GM12878 (cell line): Measurements from ENCODE around the gene PLP2. TPM values are rescaled to one million over a fixed set of nuclear protein-coding genes. Genes with fewer than 3 reads are reported as not detected.

Experiments used
- ATAC-seq: fragments of 200-7000 bp; cut with Tn5 transposase; 3 replicates; pipeline ENCODE4 v1.9.1; 2020; ENCODE audit warnings: mild to moderate bottlenecking, moderate library complexity
- BruUV-seq: library from RNA; stranded (reverse); fragments of 400-500 nt; replicated peaks from 2 replicates; lab custom pipeline; 2021; lab: Mats Ljungman, UMichigan
- CTCF ChIA-PET: fragments of 300-600 bp; sonication (Branson Sonifier 250); formaldehyde crosslinking; extraction: SDS; loops from one replicate; lab custom pipeline; 2021; ENCODE audit warnings: inconsistent platforms; lab: Yijun Ruan, JAX
- POLR2A ChIA-PET: fragments of 350-600 bp; formaldehyde crosslinking; extraction: SDS; loops from one replicate; lab custom pipeline; 2021; ENCODE audit warnings: inconsistent platforms; lab: Charles Lee
- RAD21 ChIA-PET: fragments of 300-600 bp; sonication (Branson Sonifier 250); formaldehyde crosslinking; loops from one replicate; lab custom pipeline; 2023; ENCODE audit warnings: antibody characterized with exemption; ENCODE audit not compliant: unreplicated experiment; lab: Charles Lee
- SMC1A ChIA-PET: fragments of 300-600 bp; sonication (Branson Sonifier 250); formaldehyde crosslinking; loops from one replicate; lab custom pipeline; 2023; ENCODE audit not compliant: unreplicated experiment, uncharacterized antibody; lab: Charles Lee
- DNase-seq: peaks from one replicate; pipeline ENCODE4 v3.0.0-alpha.2; 2011; ENCODE audit warnings: low read depth, low spot score
- FAIRE-seq: peaks from 3 replicates; lab custom pipeline; 2011; peaks lifted over from hg19 to GRCh38; lab: Jason Lieb, UNC
- H2AFZ ChIP-seq: 2 replicates; pipeline ENCODE4 v1.6.0; 2011; ENCODE audit warnings: low read depth, low read length, control low read depth; ENCODE audit not compliant: control insufficient read depth
- H3K27ac ChIP-seq: 2 replicates; pipeline ENCODE4 v1.5.1; 2011; ENCODE audit warnings: control low read depth; ENCODE audit not compliant: control insufficient read depth, insufficient read depth
- H3K27me3 ChIP-seq, 2 experiments: replicated peaks in 1 of 2; 2 replicates each; pipeline versions ENCODE4 v1.6.0 to v1.6.1; 2011; ENCODE audit warnings: low read length in 1 of 2; ENCODE audit not compliant: control insufficient read depth in 2 of 2, insufficient read depth in 2 of 2
- H3K36me3 ChIP-seq, 2 experiments: 2 replicates each; pipeline ENCODE4 v1.5.1; 2011; ENCODE audit warnings: low read length in 1 of 2; ENCODE audit not compliant: control insufficient read depth in 2 of 2, insufficient read depth in 2 of 2
- H3K4me1 ChIP-seq: 2 replicates; pipeline ENCODE4 v1.6.1; 2011; ENCODE audit warnings: mild to moderate bottlenecking, low read length, moderate library complexity, mixed read lengths; ENCODE audit not compliant: control insufficient read depth, insufficient read depth
- H3K4me2 ChIP-seq: 2 replicates; pipeline ENCODE4 v1.6.0; 2011; ENCODE audit warnings: control low read depth; ENCODE audit not compliant: control insufficient read depth, insufficient read depth
- H3K4me3 ChIP-seq: fragments of 200-600 bp; sonication (generic); 2 replicates; pipeline ENCODE4 v1.5.1; 2016
- H3K79me2 ChIP-seq: 2 replicates; pipeline ENCODE4 v1.6.0; 2011; ENCODE audit warnings: low read length; ENCODE audit not compliant: control insufficient read depth, insufficient read depth
- H3K9ac ChIP-seq: 2 replicates; pipeline ENCODE4 v1.8.0; 2011; ENCODE audit warnings: low read length, control low read depth, mixed read lengths; ENCODE audit not compliant: control insufficient read depth, insufficient read depth
- H3K9me3 ChIP-seq: replicated peaks from 3 replicates; pipeline ENCODE4 v1.5.1; 2011; ENCODE audit warnings: mild to moderate bottlenecking, low read length; ENCODE audit not compliant: control insufficient read depth, insufficient read depth
- H4K20me1 ChIP-seq: 2 replicates; pipeline ENCODE4 v1.6.0; 2011; ENCODE audit not compliant: control insufficient read depth, insufficient read depth
- CBX5 ChIP-seq: sonication (generic); IDR thresholded peaks from 2 replicates; pipeline ENCODE4 v1.6.1; 2016; ENCODE audit warnings: low read depth, moderate library complexity, mild to moderate bottlenecking, inconsistent platforms
- CHD2 ChIP-seq: IDR thresholded peaks from 2 replicates; pipeline ENCODE4 v1.6.1; 2011; ENCODE audit warnings: low read depth, low read length, improper control_type of control experiment, borderline replicate concordance
- EP300 ChIP-seq, 2 experiments: fragments of 150-350 bp in 1 of 2; IDR thresholded peaks; 2 replicates each; pipeline ENCODE4 v1.6.1; 2011 to 2012; ENCODE audit warnings: low read depth in 2 of 2, low read length in 2 of 2, borderline replicate concordance in 1 of 2, improper control_type of control experiment in 1 of 2, inconsistent platforms in 1 of 2; ENCODE audit not compliant: control insufficient read depth in 1 of 2
- ETV6 ChIP-seq, 2 experiments: fragments of 450-650 bp in 1 of 2; IDR thresholded peaks in 1 of 2; conservative IDR thresholded peaks in 1 of 2; 2 replicates each; pipeline ENCODE4 v1.6.1; 2014; ENCODE audit warnings: antibody characterized with exemption in 1 of 2, borderline replicate concordance in 1 of 2, low read depth in 1 of 2, mild to moderate bottlenecking in 1 of 2, moderate library complexity in 1 of 2
- HCFC1 ChIP-seq: fragments of 150-350 bp; IDR thresholded peaks from 2 replicates; pipeline ENCODE4 v1.6.1; 2014; ENCODE audit warnings: low read length
- IKZF2 ChIP-seq, 2 experiments: fragments of 450-650 bp; IDR thresholded peaks; 2 replicates each; pipeline ENCODE4 v1.6.1; 2017; ENCODE audit warnings: mild to moderate bottlenecking in 2 of 2, moderate library complexity in 2 of 2
- JUND ChIP-seq: IDR thresholded peaks from 2 replicates; pipeline ENCODE4 v1.6.1; 2012; ENCODE audit warnings: low read depth, mild to moderate bottlenecking, low read length, improper control_type of control experiment, moderate library complexity
- MTA3 ChIP-seq: IDR thresholded peaks from 2 replicates; pipeline ENCODE4 v1.6.1; 2012; ENCODE audit warnings: low read length, inconsistent platforms, borderline replicate concordance
- NR2C1 ChIP-seq: fragments of 450-650 bp; IDR thresholded peaks from 2 replicates; pipeline ENCODE4 v1.6.1; 2017; ENCODE audit warnings: antibody characterized with exemption, mild to moderate bottlenecking, moderate library complexity
- NR2F1 ChIP-seq: fragments of 450-650 bp; conservative IDR thresholded peaks from 2 replicates; pipeline ENCODE4 v1.6.1; 2017; ENCODE audit warnings: mild to moderate bottlenecking
- SIN3A ChIP-seq: IDR thresholded peaks from 2 replicates; pipeline ENCODE4 v1.6.1; 2012; ENCODE audit warnings: low read depth, low read length, improper control_type of control experiment
- TARDBP ChIP-seq: IDR thresholded peaks from 2 replicates; pipeline ENCODE4 v1.6.1; 2016; ENCODE audit warnings: borderline replicate concordance
- ZNF24 ChIP-seq: fragments of 450-650 bp; IDR thresholded peaks from 2 replicates; pipeline ENCODE4 v1.6.1; 2017; ENCODE audit warnings: antibody characterized with exemption, mild to moderate bottlenecking
- WGBS: methylation state at CpG from one replicate; pipeline ENCODE4 v1.1.6; 2016; ENCODE audit warnings: low lambda C conversion rate; ENCODE audit not compliant: insufficient replicate concordance, insufficient coverage; ENCODE audit errors: missing lambda C conversion rate; 5-methylcytosine and 5-hydroxymethylcytosine counted together
- in situ Hi-C: fragments of 300-500 bp; cut with MboI; formaldehyde crosslinking; loops from 9 replicates; pipeline ENCODE4 v1.14.3; 2018; ENCODE audit warnings: mixed read lengths
- intact Hi-C: fragments of 100-400 bp; cut with micrococcal nuclease; formaldehyde crosslinking; loops from one replicate; pipeline ENCODE4 v1.14.2; 2022; ENCODE audit not compliant: unreplicated experiment
- polyA plus RNA-seq, 11 experiments: library from polyadenylated mRNA; depleted of rRNA in 4 of 11; unstranded in 6 of 11; stranded (reverse) in 5 of 11; fragments of >200 nt; fragmentation: Nextera tagmentation in 4 of 11; fragmentation: Illumina TruSeq in 1 of 11; extraction: Ambion mirVana in 4 of 11; extraction: Trizol in 1 of 11; gene quantifications; 1 replicate in 1 of 11; 2 replicates in 10 of 11; pipeline versions ENCODE4 v1.2.1 to v1.2.3, GENCODE V29; 2011 to 2016; ENCODE audit warnings: inconsistent platforms in 2 of 11, missing spikeins in 2 of 11, low read depth in 1 of 11
- total RNA-seq, 4 experiments: library from RNA; depleted of rRNA in 3 of 4; stranded (reverse); fragments of >200 nt in 3 of 4; fragmentation: Illumina TruSeq in 1 of 4; extraction: Trizol in 1 of 4; gene quantifications; 2 replicates each; pipeline versions ENCODE4 v1.2.1 to v1.2.3, GENCODE V29; 2013 to 2021
- TF ChIP-seq, protein P1 (sequence below): fragments of 450-650 bp; formaldehyde crosslinking; IDR thresholded peaks from 2 replicates; pipeline ENCODE4 v1.5.0; 2022; ENCODE audit warnings: mild to moderate bottlenecking, missing genetic modification characterization
- TF ChIP-seq, protein P2 (sequence below): fragments of 450-650 bp; IDR thresholded peaks from 2 replicates; pipeline ENCODE4 v1.6.1; 2017; ENCODE audit warnings: borderline replicate concordance
- TF ChIP-seq, protein P3 (sequence below): fragments of 450-650 bp; IDR thresholded peaks from 2 replicates; pipeline ENCODE4 v1.6.1; 2014; ENCODE audit warnings: mild to moderate bottlenecking

The PLP2 gene
- total and polyA plus RNA-seq, 10 of the 15 experiments (the other 5 are each of a cell fraction or from before 2014, with no cell fraction given) = 56.6 to 177 (median 99.3) TPM

DNA sequence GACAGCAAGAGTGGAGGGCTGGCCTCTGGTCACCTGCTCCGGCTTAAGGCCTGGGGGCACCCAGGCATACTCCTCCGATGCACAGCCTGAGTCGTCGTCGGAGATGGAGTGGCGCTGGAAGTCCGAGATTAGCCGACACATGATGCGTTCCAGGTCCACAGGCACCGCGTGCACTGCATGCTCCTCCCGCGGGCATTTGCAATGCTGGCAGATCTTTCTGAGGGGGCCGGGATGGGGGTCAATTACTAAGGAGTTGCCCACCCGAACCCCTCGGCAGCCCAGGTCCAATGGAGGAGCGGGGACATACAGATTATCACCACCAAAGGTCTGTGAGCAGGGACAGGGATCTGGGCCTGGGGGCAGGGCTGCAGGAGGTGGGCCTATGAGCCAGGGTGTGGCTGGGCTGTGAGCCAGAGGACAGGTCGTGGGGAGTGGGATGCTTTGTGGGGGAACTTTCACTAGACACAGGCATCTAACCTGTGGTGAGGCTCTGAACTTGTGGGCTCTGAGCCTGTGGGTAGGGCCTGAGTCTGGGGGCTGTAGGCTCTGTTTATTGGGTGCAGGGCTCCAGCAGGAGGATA is 12.1 kb downstream of the PLP2 start:
- 0 out of 2 replicates have a peak overlapping the region, but pooled peaks have one; percentile 80 for H3K4me3 ChIP-seq
- peaks cover 0 to 3% of the 10 kb centered on the region in 2 experiments; a peak in 2 of 4 replicates for H3K36me3 ChIP-seq
- intact Hi-C loops = no loop called here
- no peaks in the 10 kb centered on the region; the same call in 1 of the 2 replicates for H3K4me1 ChIP-seq
- ChIA-PET SMC1A (interaction anchor here (0.9 to 2.1 kb wide), 2 partner anchors 17 to 19 kb away, joined by 3 to 5 read pairs; no protein-coding TSS in a partner anchor), RAD21 (interaction anchor here (1.2 to 2.1 kb wide), 4 partner anchors 12 to 85 kb away, joined by 3 to 10 read pairs (median 4); partner anchors contain the start of gene PLP2), POLR2A (interaction anchor here (0.5 to 3.0 kb wide), 5 partner anchors 13 to 103 kb away, joined by 3 to 21 read pairs (median 4); partner anchors contain the start of gene PLP2), CTCF (interaction anchor here (0.9 to 2.5 kb wide), 5 partner anchors 9 to 30 kb away, joined by 3 to 15 read pairs (median 3); no protein-coding TSS in a partner anchor)
- BruUV-seq = no TSS peak
- no peak for DNase-seq
- no peaks in the 10 kb centered on the region for H3K27me3 ChIP-seq
- 84% methylated on average over 18 of the region's 18 CpGs for WGBS
- TF ChIP-seq EP300 (IDR thresholded peaks at IDR 0.05; ENCODE audit: borderline replicate concordance in 1 of 2, control insufficient read depth in 1 of 2, low read depth in 2 of 2, low read length in 2 of 2) = no peak
- TF ChIP-seq, protein P1, sequence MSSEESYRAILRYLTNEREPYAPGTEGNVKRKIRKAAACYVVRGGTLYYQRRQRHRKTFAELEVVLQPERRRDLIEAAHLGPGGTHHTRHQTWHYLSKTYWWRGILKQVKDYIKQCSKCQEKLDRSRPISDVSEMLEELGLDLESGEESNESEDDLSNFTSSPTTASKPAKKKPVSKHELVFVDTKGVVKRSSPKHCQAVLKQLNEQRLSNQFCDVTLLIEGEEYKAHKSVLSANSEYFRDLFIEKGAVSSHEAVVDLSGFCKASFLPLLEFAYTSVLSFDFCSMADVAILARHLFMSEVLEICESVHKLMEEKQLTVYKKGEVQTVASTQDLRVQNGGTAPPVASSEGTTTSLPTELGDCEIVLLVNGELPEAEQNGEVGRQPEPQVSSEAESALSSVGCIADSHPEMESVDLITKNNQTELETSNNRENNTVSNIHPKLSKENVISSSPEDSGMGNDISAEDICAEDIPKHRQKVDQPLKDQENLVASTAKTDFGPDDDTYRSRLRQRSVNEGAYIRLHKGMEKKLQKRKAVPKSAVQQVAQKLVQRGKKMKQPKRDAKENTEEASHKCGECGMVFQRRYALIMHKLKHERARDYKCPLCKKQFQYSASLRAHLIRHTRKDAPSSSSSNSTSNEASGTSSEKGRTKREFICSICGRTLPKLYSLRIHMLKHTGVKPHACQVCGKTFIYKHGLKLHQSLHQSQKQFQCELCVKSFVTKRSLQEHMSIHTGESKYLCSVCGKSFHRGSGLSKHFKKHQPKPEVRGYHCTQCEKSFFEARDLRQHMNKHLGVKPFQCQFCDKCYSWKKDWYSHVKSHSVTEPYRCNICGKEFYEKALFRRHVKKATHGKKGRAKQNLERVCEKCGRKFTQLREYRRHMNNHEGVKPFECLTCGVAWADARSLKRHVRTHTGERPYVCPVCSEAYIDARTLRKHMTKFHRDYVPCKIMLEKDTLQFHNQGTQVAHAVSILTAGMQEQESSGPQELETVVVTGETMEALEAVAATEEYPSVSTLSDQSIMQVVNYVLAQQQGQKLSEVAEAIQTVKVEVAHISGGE (CRISPR knock-in tag) = no peak
- no peak for TF ChIP-seq JUND
- TF ChIP-seq IKZF2 (IDR thresholded peaks at IDR 0.05) = no peak
- no peak for TF ChIP-seq CHD2
- TF ChIP-seq ETV6 (conservative IDR thresholded peaks at IDR 0.05 in 1 of 2, IDR thresholded peaks at IDR 0.05 in 1 of 2; ENCODE audit: borderline replicate concordance in 1 of 2, low read depth in 1 of 2) = no peak
- no peak for TF ChIP-seq CBX5
- no peak for TF ChIP-seq ZNF24
- no peak for TF ChIP-seq NR2C1
- no peak for TF ChIP-seq NR2F1
- TF ChIP-seq, protein P2, sequence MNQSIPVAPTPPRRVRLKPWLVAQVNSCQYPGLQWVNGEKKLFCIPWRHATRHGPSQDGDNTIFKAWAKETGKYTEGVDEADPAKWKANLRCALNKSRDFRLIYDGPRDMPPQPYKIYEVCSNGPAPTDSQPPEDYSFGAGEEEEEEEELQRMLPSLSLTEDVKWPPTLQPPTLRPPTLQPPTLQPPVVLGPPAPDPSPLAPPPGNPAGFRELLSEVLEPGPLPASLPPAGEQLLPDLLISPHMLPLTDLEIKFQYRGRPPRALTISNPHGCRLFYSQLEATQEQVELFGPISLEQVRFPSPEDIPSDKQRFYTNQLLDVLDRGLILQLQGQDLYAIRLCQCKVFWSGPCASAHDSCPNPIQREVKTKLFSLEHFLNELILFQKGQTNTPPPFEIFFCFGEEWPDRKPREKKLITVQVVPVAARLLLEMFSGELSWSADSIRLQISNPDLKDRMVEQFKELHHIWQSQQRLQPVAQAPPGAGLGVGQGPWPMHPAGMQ = no peak
- no peak for TF ChIP-seq MTA3
- no peak for TF ChIP-seq TARDBP
- no peak for TF ChIP-seq SIN3A
- TF ChIP-seq, protein P3, sequence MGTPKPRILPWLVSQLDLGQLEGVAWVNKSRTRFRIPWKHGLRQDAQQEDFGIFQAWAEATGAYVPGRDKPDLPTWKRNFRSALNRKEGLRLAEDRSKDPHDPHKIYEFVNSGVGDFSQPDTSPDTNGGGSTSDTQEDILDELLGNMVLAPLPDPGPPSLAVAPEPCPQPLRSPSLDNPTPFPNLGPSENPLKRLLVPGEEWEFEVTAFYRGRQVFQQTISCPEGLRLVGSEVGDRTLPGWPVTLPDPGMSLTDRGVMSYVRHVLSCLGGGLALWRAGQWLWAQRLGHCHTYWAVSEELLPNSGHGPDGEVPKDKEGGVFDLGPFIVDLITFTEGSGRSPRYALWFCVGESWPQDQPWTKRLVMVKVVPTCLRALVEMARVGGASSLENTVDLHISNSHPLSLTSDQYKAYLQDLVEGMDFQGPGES = no peak
- no peak for TF ChIP-seq HCFC1
- no peak overlapping the region for H3K27ac ChIP-seq
- H3K9me3 ChIP-seq = no peaks in the 10 kb centered on the region; the same call in 2 of the 3 replicates
- no peak for ATAC-seq
- no peak overlapping the region for H3K4me2 ChIP-seq
- H2AFZ ChIP-seq = no peak overlapping the region
- FAIRE-seq = no peak
- peaks cover 5% of the 10 kb centered on the region for H3K79me2 ChIP-seq
- in situ Hi-C loops = loop anchor here (10.0 kb wide), 1 partner anchor 379 kb away; the partner anchor contains the start of gene HDAC6
- no peak overlapping the region for H3K9ac ChIP-seq
- no peaks in the 10 kb centered on the region for H4K20me1 ChIP-seq
